ENCODE data around the gene HIBCH. TPM values are rescaled to one million over a fixed set of nuclear protein-coding genes. Genes with fewer than 3 reads are reported as not detected.

The HIBCH gene
- total and polyA plus RNA-seq, 2 donors (not counting 3 experiments of a cell fraction or from before 2014, with no cell fraction given): 6.4 to 24.7 TPM

DNA sequence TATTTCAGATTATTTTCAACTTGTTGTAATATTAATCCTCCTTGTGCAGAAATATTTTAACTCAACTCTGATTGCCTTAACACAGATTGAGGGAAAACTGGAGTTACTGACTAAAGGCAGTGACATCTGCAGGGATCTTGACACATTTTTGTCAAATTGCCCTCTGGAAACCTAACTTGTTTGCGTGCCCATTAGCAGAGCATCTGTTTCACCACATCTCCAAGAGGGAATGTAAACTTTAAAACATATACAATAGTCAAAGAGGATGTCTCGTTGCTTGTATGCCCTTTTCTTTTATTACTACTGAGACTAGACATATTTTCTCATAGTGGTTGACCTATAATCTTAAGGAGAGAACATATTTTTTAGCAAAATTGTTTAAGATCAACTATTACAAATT, 38.0 kb upstream of the HIBCH start:
- ChIA-PET CTCF (no interaction called here), POLR2A (no interaction called here)

More for the DNA sequence above, 38.0 kb upstream of the HIBCH start:
- Histone ChIP-seq H3K4me3 (replicated peaks in 1 of 3; ENCODE audit: insufficient read depth in 1 of 3, low read depth in 1 of 3, low read length in 3 of 3) (no peak overlapping the region), H3K4me2 (ENCODE audit: insufficient read depth, low read length) (no peak overlapping the region), H3K4me1 (ENCODE audit: control insufficient read depth, extremely low read depth, insufficient read depth, low read length) (peaks cover 5% of the 10 kb centered on the region), H3K9ac (replicated peaks; ENCODE audit: extremely low read depth, insufficient read depth, low read length) (no peak overlapping the region), H4K20me1 (replicated peaks; ENCODE audit: control insufficient read depth, extremely low read depth, insufficient read depth, low read length) (peaks cover 3% of the 10 kb centered on the region), H3K27ac (ENCODE audit: insufficient read depth, low read depth, low read length) (no peak overlapping the region), H3K36me3 (ENCODE audit: control insufficient read depth in 2 of 2, extremely low read depth in 1 of 2, insufficient read depth in 2 of 2, low read length in 2 of 2) (peaks cover 0 to 2% of the 10 kb centered on the region in 2 experiments), H3K79me2 (ENCODE audit: control insufficient read depth, insufficient read depth, low read length) (peaks cover 23% of the 10 kb centered on the region), H3K9me1 (replicated peaks; ENCODE audit: control insufficient read depth, extremely low read depth, insufficient read depth, low read length) (no peaks in the 10 kb centered on the region), H2AFZ (ENCODE audit: low read depth, low read length) (no peak overlapping the region), H3K27me3 (ENCODE audit: control insufficient read depth in 2 of 2, insufficient read depth in 2 of 2, low read length in 2 of 2) (no peaks in the 10 kb centered on the region), H3K9me3 (replicated peaks; ENCODE audit: control insufficient read depth, insufficient read depth, low read length) (no peaks in the 10 kb centered on the region)
- DNase-seq (ENCODE audit: low read depth, low spot score): no peak
- intact Hi-C loops (cut with micrococcal nuclease): no loop called here
- BruUV-seq (replicated peaks): no TSS peak
- TF ChIP-seq EZH2 (IDR thresholded peaks at IDR 0.05; ENCODE audit: borderline replicate concordance, low read depth, low read length, severe bottlenecking) (no peak), GATA2 (IDR thresholded peaks at IDR 0.05; ENCODE audit: insufficient read depth, insufficient read length, low read depth, low read length) (no peak), POLR2A (IDR thresholded peaks at IDR 0.05; ENCODE audit: low read depth, low read length) (no peak), FOS (IDR thresholded peaks at IDR 0.05; ENCODE audit: borderline replicate concordance, insufficient read depth, low read length) (no peak)
- TF ChIP-seq, protein P1, sequence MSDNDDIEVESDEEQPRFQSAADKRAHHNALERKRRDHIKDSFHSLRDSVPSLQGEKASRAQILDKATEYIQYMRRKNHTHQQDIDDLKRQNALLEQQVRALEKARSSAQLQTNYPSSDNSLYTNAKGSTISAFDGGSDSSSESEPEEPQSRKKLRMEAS (IDR thresholded peaks at IDR 0.05; ENCODE audit: insufficient read depth, insufficient read length): no peak
- TF ChIP-seq, protein P2, sequence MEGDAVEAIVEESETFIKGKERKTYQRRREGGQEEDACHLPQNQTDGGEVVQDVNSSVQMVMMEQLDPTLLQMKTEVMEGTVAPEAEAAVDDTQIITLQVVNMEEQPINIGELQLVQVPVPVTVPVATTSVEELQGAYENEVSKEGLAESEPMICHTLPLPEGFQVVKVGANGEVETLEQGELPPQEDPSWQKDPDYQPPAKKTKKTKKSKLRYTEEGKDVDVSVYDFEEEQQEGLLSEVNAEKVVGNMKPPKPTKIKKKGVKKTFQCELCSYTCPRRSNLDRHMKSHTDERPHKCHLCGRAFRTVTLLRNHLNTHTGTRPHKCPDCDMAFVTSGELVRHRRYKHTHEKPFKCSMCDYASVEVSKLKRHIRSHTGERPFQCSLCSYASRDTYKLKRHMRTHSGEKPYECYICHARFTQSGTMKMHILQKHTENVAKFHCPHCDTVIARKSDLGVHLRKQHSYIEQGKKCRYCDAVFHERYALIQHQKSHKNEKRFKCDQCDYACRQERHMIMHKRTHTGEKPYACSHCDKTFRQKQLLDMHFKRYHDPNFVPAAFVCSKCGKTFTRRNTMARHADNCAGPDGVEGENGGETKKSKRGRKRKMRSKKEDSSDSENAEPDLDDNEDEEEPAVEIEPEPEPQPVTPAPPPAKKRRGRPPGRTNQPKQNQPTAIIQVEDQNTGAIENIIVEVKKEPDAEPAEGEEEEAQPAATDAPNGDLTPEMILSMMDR (IDR thresholded peaks at IDR 0.05; ENCODE audit: extremely low read depth in 1 of 2, insufficient read depth in 1 of 2, low read depth in 1 of 2, low read length in 2 of 2): no peak
- FAIRE-seq: no peak
- dilution Hi-C loops (cut with MboI; ENCODE audit: extremely low pct_ligation_motif_present, low sequenced_read_pairs): no loop called here
